Measurements from ENCODE around the gene LONP2.
"Not testable (repeated sequence)": the region's sequence is repeated elsewhere in the genome, so short reads cannot be mapped to it uniquely, and the experiment has no call there.

Gene LONP2

DNA sequence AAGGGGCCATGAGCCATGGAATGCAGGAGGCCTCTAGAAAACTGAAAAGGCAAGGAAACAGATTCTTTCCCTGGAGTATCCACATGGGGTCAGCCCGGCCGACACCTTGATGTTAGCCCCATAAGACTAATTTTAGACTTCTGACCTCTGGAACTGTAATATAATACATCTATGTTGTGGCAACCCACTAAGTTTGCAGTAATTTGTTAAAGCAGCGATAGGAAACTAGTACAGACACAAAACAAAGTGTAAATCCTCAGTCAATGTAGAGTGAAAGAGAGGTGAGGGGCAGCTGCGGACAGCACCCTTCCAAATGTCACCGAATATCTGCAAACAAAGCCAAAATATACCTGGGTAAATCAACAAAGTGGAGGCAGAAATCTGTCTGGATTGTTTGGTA is 148.3 kb downstream of the LONP2 start:
- no peak overlapping the region for H3K4me3 ChIP-seq (ENCODE audit: low read length)
- TF ChIP-seq, protein P1, sequence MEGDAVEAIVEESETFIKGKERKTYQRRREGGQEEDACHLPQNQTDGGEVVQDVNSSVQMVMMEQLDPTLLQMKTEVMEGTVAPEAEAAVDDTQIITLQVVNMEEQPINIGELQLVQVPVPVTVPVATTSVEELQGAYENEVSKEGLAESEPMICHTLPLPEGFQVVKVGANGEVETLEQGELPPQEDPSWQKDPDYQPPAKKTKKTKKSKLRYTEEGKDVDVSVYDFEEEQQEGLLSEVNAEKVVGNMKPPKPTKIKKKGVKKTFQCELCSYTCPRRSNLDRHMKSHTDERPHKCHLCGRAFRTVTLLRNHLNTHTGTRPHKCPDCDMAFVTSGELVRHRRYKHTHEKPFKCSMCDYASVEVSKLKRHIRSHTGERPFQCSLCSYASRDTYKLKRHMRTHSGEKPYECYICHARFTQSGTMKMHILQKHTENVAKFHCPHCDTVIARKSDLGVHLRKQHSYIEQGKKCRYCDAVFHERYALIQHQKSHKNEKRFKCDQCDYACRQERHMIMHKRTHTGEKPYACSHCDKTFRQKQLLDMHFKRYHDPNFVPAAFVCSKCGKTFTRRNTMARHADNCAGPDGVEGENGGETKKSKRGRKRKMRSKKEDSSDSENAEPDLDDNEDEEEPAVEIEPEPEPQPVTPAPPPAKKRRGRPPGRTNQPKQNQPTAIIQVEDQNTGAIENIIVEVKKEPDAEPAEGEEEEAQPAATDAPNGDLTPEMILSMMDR (conservative IDR thresholded peaks at IDR 0.05; ENCODE audit: low read length): no peak
- no peak for DNase-seq (ENCODE audit: low read depth)

- peak; percentile 85 for DNase-seq (ENCODE audit: low read depth)
- no peak overlapping the region for H3K4me3 ChIP-seq (ENCODE audit: low read length)
- TF ChIP-seq, protein P1 (conservative IDR thresholded peaks at IDR 0.05; ENCODE audit: low read length): no peak
Measured at GRCh38 chr16:48393485-48394354, 149.6 kb downstream of the LONP2 start.

DNA sequence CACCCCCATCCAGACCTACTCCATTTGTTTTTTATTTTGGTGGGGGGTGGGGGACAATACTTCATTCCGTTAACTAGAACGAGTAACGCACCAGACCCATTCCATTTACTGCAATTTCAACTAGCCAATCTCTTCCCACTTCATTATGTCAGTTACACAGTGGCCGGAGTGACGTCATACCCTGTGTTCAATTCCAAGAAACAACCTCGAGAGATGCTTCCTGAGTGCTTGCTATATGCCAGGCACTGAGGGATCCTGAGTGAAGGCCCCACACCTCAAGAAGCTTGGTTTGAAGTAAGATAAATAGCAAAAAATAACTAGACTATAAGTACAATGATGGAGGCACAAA is 150.2 kb downstream of the LONP2 start:
- TF ChIP-seq, protein P1 (conservative IDR thresholded peaks at IDR 0.05; ENCODE audit: low read length): no peak
- DNase-seq (ENCODE audit: low read depth): no peak
- no peak overlapping the region for H3K4me3 ChIP-seq (ENCODE audit: low read length)

- TF ChIP-seq, protein P1 (conservative IDR thresholded peaks at IDR 0.05; ENCODE audit: low read length): no peak
- no peak overlapping the region for H3K4me3 ChIP-seq (ENCODE audit: low read length)
- no peak for DNase-seq (ENCODE audit: low read depth)
Measured at GRCh38 chr16:48395375-48395774, 151.3 kb downstream of the LONP2 start.

DNA sequence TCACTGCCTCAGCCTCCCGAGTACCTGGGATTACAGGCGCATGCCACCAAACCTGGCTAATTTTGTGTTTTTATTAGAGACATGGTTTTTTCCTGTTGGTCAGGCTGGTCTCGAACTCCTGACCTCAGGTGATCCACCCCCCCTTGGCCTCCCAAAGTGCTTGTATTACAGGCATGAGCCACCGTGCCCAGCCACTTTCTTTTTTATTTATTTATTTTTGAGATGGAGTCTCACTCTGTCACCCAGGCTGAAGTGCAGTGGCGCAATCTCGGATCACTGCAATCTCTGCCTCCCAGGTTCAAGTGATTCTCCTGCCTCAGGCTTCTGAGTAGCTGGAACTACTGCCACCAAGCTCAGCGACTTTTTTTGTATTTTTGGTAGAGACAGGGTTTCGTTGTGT is 158.4 kb downstream of the LONP2 start:
- H3K4me3 ChIP-seq (ENCODE audit: low read length); DNase-seq (ENCODE audit: low read depth): not testable (repeated sequence)

DNA sequence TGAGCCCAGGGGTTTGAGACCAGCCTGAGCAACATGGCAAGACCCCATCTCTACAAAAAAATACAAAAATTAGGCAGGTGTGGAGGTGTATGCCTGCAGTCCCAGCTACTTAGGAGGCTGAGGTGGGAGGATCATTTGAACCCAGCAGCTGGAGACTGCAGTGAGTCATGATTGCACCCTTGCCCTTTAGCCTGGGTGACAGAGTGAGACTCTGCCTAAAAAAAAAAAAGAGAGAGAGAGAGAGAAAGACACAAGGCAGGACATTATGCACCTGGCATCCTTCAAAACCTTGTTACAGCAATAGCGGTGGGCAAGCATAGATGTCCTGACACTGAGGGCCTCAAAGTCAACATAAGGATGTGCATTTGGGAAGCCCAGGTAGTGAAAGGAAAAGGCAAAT is 161.1 kb downstream of the LONP2 start:
- no peak overlapping the region for H3K4me3 ChIP-seq (ENCODE audit: low read length)
- TF ChIP-seq, protein P1 (conservative IDR thresholded peaks at IDR 0.05; ENCODE audit: low read length): no peak
- DNase-seq (ENCODE audit: low read depth): no peak

- no peak for DNase-seq (ENCODE audit: low read depth)
- TF ChIP-seq, protein P1 (conservative IDR thresholded peaks at IDR 0.05; ENCODE audit: low read length): no peak
- H3K4me3 ChIP-seq (ENCODE audit: low read length): no peak overlapping the region
Measured at GRCh38 chr16:48405907-48406306, 161.8 kb downstream of the LONP2 start.

All from AG10803 (cell line).